LNCaP clone FGC (cell line): ENCODE measurements around the gene TMEM130.

Experiments used
- DNase-seq: peaks from one replicate; pipeline ENCODE4 v3.0.0-alpha.2; 2011; ENCODE audit warnings: low read depth
- H3K4me3 ChIP-seq: 2 replicates; pipeline ENCODE4 v1.5.1; 2011; ENCODE audit warnings: mild to moderate bottlenecking, low read depth, low read length, control low read depth
- TF ChIP-seq, protein P1 (sequence below): IDR thresholded peaks from 2 replicates; pipeline ENCODE4 v1.5.1; 2012; ENCODE audit warnings: mild to moderate bottlenecking; ENCODE audit not compliant: control insufficient read depth, insufficient read depth; ENCODE audit errors: extremely low read depth

The TMEM130 gene

GRCh38 chr7:98869597-98870120 is at the start of gene TMEM130:
TSS of gene TMEM130 (minus strand) at chr7:98870014. CDS start at chr7:98869861, 153 bp downstream.
- TF ChIP-seq, protein P1, sequence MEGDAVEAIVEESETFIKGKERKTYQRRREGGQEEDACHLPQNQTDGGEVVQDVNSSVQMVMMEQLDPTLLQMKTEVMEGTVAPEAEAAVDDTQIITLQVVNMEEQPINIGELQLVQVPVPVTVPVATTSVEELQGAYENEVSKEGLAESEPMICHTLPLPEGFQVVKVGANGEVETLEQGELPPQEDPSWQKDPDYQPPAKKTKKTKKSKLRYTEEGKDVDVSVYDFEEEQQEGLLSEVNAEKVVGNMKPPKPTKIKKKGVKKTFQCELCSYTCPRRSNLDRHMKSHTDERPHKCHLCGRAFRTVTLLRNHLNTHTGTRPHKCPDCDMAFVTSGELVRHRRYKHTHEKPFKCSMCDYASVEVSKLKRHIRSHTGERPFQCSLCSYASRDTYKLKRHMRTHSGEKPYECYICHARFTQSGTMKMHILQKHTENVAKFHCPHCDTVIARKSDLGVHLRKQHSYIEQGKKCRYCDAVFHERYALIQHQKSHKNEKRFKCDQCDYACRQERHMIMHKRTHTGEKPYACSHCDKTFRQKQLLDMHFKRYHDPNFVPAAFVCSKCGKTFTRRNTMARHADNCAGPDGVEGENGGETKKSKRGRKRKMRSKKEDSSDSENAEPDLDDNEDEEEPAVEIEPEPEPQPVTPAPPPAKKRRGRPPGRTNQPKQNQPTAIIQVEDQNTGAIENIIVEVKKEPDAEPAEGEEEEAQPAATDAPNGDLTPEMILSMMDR, result no peak
- DNase-seq, result no peak

DNA sequence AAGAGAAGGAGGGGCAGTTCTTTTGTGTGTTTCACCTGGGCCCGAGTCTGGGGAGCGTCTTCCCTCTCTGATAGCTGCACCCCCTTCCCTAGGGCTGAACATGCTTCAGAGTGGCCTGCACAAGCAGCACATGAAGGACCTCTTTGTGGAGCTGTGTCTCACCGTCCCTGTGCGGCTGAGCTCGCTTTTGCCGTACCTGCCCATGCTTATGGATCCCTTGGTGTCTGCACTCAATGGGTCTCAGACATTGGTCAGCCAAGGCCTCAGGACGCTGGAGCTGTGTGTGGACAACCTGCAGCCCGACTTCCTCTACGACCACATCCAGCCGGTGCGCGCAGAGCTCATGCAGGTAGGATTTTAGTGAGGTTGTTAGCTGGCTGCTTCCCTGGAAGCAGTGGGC is 47.5 kb upstream of the TMEM130 start:
- H3K4me3 ChIP-seq, result no peak overlapping the region
- TF ChIP-seq, protein P1, result no peak
- DNase-seq, result no peak

More at GRCh38 chr7:98869597-98870120, at the start of gene TMEM130:
- H3K4me3 ChIP-seq, result no peak within 1 kb of the TSS

- no peak overlapping the region for H3K4me3 ChIP-seq
- TF ChIP-seq, protein P1, result no peak
- no peak for DNase-seq
Observed at GRCh38 chr7:98913612-98914011, 43.8 kb upstream of the TMEM130 start.

DNA sequence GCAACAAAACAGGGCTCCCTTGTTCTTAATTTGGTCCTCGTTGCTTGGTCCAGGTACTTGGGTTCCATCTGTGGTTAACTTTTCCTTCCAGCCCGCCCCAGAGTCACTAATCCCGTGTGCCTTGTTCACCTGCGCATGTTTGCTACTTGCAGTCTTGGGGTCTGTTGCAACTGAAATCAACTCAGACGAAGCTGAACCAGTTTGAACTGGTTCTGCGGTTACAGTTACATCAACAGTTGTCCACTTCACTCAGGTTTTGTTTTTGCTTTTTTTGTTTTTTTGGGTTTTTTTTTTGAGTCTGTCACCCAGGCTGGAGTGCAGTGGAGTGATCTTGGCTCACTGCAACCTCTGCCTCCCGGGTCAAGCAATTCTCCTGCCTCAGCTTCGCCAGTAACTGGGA is 43.2 kb upstream of the TMEM130 start:
- TF ChIP-seq, protein P1, result no peak
- H3K4me3 ChIP-seq, result no peak overlapping the region
- DNase-seq, result no peak

DNA sequence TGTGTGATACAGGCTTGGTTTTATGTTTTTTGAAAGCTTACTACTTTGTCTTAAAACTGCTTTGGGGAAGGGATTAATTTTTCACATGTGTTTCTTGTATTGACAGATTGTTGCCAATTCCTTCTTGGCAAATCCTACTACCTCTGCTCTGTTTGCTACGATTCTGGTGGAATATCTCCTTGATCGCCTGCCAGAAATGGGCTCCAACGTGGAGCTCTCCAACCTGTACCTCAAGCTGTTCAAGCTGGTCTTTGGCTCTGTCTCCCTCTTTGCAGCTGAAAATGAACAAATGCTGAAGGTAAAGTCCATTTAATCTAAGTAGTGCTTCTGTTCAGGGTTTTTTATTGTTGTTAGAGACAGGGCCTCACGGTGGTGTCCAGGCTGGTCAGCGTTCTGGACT is 42.1 kb upstream of the TMEM130 start:
- TF ChIP-seq, protein P1, result no peak
- no peak for DNase-seq

GRCh38 chr7:98910427-98910826 is 40.6 kb upstream of the TMEM130 start:
- TF ChIP-seq, protein P1, result no peak
- H3K4me3 ChIP-seq, result no peak overlapping the region
- no peak for DNase-seq

More for the DNA sequence above, 42.1 kb upstream of the TMEM130 start:
- H3K4me3 ChIP-seq, result no peak overlapping the region

DNA sequence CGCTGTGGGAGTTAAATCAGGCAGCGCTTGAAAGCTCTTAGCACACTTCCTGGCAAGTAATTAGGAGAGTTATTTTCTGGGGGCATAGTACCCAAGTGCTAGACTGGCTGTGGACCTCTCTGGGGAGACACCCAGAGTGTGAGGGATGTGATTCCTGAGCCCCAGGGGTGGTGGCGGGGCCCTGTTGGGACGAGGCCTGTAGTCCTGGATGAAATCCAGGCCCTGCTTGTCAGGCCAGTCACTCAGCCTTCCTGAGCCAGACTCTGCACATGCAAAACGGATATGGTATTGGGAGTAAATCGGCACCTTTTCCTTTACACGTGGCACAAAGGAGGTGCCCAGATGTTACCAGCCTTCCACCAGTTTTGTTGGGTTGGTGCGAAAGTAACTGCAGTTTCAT is 39.7 kb upstream of the TMEM130 start:
- H3K4me3 ChIP-seq, result no peak overlapping the region
- TF ChIP-seq, protein P1, result no peak
- DNase-seq, result no peak
